GM12878 (cell line): ENCODE data around the gene CELF2. TPM values are rescaled to one million over a fixed set of nuclear protein-coding genes. Genes with fewer than 3 reads are reported as not detected.

Experiments
- ATAC-seq: fragments of 200-7000 bp; cut with Tn5 transposase; 3 replicates; pipeline ENCODE4 v1.9.1; 2020; ENCODE audit warnings: mild to moderate bottlenecking, moderate library complexity
- BruUV-seq: library from RNA; stranded (reverse); fragments of 400-500 nt; replicated peaks from 2 replicates; lab custom pipeline; 2021; lab: Mats Ljungman, UMichigan
- CTCF ChIA-PET: fragments of 300-600 bp; sonication (Branson Sonifier 250); formaldehyde crosslinking; extraction: SDS; loops from one replicate; lab custom pipeline; 2021; ENCODE audit warnings: inconsistent platforms; lab: Yijun Ruan, JAX
- POLR2A ChIA-PET: fragments of 350-600 bp; formaldehyde crosslinking; extraction: SDS; loops from one replicate; lab custom pipeline; 2021; ENCODE audit warnings: inconsistent platforms; lab: Charles Lee
- RAD21 ChIA-PET: fragments of 300-600 bp; sonication (Branson Sonifier 250); formaldehyde crosslinking; loops from one replicate; lab custom pipeline; 2023; ENCODE audit warnings: antibody characterized with exemption; ENCODE audit not compliant: unreplicated experiment; lab: Charles Lee
- SMC1A ChIA-PET: fragments of 300-600 bp; sonication (Branson Sonifier 250); formaldehyde crosslinking; loops from one replicate; lab custom pipeline; 2023; ENCODE audit not compliant: unreplicated experiment, uncharacterized antibody; lab: Charles Lee
- DNase-seq: peaks from one replicate; pipeline ENCODE4 v3.0.0-alpha.2; 2011; ENCODE audit warnings: low read depth, low spot score
- FAIRE-seq: peaks from 3 replicates; lab custom pipeline; 2011; peaks lifted over from hg19 to GRCh38; lab: Jason Lieb, UNC
- H2AFZ ChIP-seq: 2 replicates; pipeline ENCODE4 v1.6.0; 2011; ENCODE audit warnings: low read depth, low read length, control low read depth; ENCODE audit not compliant: control insufficient read depth
- H3K27ac ChIP-seq: 2 replicates; pipeline ENCODE4 v1.5.1; 2011; ENCODE audit warnings: control low read depth; ENCODE audit not compliant: control insufficient read depth, insufficient read depth
- H3K27me3 ChIP-seq, 2 experiments: replicated peaks in 1 of 2; 2 replicates each; pipeline versions ENCODE4 v1.6.0 to v1.6.1; 2011; ENCODE audit warnings: low read length in 1 of 2; ENCODE audit not compliant: control insufficient read depth in 2 of 2, insufficient read depth in 2 of 2
- H3K36me3 ChIP-seq, 2 experiments: 2 replicates each; pipeline ENCODE4 v1.5.1; 2011; ENCODE audit warnings: low read length in 1 of 2; ENCODE audit not compliant: control insufficient read depth in 2 of 2, insufficient read depth in 2 of 2
- H3K4me1 ChIP-seq: 2 replicates; pipeline ENCODE4 v1.6.1; 2011; ENCODE audit warnings: mild to moderate bottlenecking, low read length, moderate library complexity, mixed read lengths; ENCODE audit not compliant: control insufficient read depth, insufficient read depth
- H3K4me2 ChIP-seq: 2 replicates; pipeline ENCODE4 v1.6.0; 2011; ENCODE audit warnings: control low read depth; ENCODE audit not compliant: control insufficient read depth, insufficient read depth
- H3K4me3 ChIP-seq: fragments of 200-600 bp; sonication (generic); 2 replicates; pipeline ENCODE4 v1.5.1; 2016
- H3K79me2 ChIP-seq: 2 replicates; pipeline ENCODE4 v1.6.0; 2011; ENCODE audit warnings: low read length; ENCODE audit not compliant: control insufficient read depth, insufficient read depth
- H3K9ac ChIP-seq: 2 replicates; pipeline ENCODE4 v1.8.0; 2011; ENCODE audit warnings: low read length, control low read depth, mixed read lengths; ENCODE audit not compliant: control insufficient read depth, insufficient read depth
- H3K9me3 ChIP-seq: replicated peaks from 3 replicates; pipeline ENCODE4 v1.5.1; 2011; ENCODE audit warnings: mild to moderate bottlenecking, low read length; ENCODE audit not compliant: control insufficient read depth, insufficient read depth
- H4K20me1 ChIP-seq: 2 replicates; pipeline ENCODE4 v1.6.0; 2011; ENCODE audit not compliant: control insufficient read depth, insufficient read depth
- ASH2L ChIP-seq: fragments of 300-600, 200-600 bp; sonication (generic); IDR thresholded peaks from 2 replicates; pipeline ENCODE4 v1.6.1; 2017; ENCODE audit warnings: low read depth, mild to moderate bottlenecking, borderline replicate concordance
- CBX5 ChIP-seq: sonication (generic); IDR thresholded peaks from 2 replicates; pipeline ENCODE4 v1.6.1; 2016; ENCODE audit warnings: low read depth, moderate library complexity, mild to moderate bottlenecking, inconsistent platforms
- EGR1 ChIP-seq, 2 experiments: IDR thresholded peaks; 1 replicate in 1 of 2; 2 replicates in 1 of 2; pipeline ENCODE4 v1.6.1; 2011 to 2012; ENCODE audit warnings: low read depth in 2 of 2, low read length in 2 of 2, borderline replicate concordance in 1 of 2, mild to moderate bottlenecking in 1 of 2, moderate library complexity in 1 of 2
- FOS ChIP-seq: IDR thresholded peaks from 3 replicates; pipeline ENCODE4 v1.6.1; 2011; ENCODE audit warnings: borderline replicate concordance; ENCODE audit not compliant: insufficient read length; ENCODE audit errors: extremely low read depth
- HCFC1 ChIP-seq: fragments of 150-350 bp; IDR thresholded peaks from 2 replicates; pipeline ENCODE4 v1.6.1; 2014; ENCODE audit warnings: low read length
- JUNB ChIP-seq: IDR thresholded peaks from 2 replicates; pipeline ENCODE4 v1.6.1; 2016; ENCODE audit warnings: antibody characterized with exemption, mild to moderate bottlenecking
- MTA3 ChIP-seq: IDR thresholded peaks from 2 replicates; pipeline ENCODE4 v1.6.1; 2012; ENCODE audit warnings: low read length, inconsistent platforms, borderline replicate concordance
- NRF1 ChIP-seq: conservative IDR thresholded peaks from 2 replicates; pipeline ENCODE4 v1.6.1; 2011; ENCODE audit warnings: mild to moderate bottlenecking, low read depth, low read length, improper control_type of control experiment
- SREBF2 ChIP-seq: IDR thresholded peaks from 2 replicates; pipeline ENCODE4 v1.6.1; 2012; ENCODE audit warnings: mild to moderate bottlenecking, low read length
- SUZ12 ChIP-seq: fragments of 200-600 bp; sonication (generic); IDR thresholded peaks from one replicate; pipeline ENCODE4 v1.6.1; 2018; ENCODE audit warnings: antibody characterized with exemption, mild to moderate bottlenecking; ENCODE audit not compliant: unreplicated experiment
- in situ Hi-C: fragments of 300-500 bp; cut with MboI; formaldehyde crosslinking; loops from 9 replicates; pipeline ENCODE4 v1.14.3; 2018; ENCODE audit warnings: mixed read lengths
- intact Hi-C: fragments of 100-400 bp; cut with micrococcal nuclease; formaldehyde crosslinking; loops from one replicate; pipeline ENCODE4 v1.14.2; 2022; ENCODE audit not compliant: unreplicated experiment
- polyA plus RNA-seq, 11 experiments: library from polyadenylated mRNA; depleted of rRNA in 4 of 11; unstranded in 6 of 11; stranded (reverse) in 5 of 11; fragments of >200 nt; fragmentation: Nextera tagmentation in 4 of 11; fragmentation: Illumina TruSeq in 1 of 11; extraction: Ambion mirVana in 4 of 11; extraction: Trizol in 1 of 11; gene quantifications; 1 replicate in 1 of 11; 2 replicates in 10 of 11; pipeline versions ENCODE4 v1.2.1 to v1.2.3, GENCODE V29; 2011 to 2016; ENCODE audit warnings: inconsistent platforms in 2 of 11, missing spikeins in 2 of 11, low read depth in 1 of 11
- total RNA-seq, 4 experiments: library from RNA; depleted of rRNA in 3 of 4; stranded (reverse); fragments of >200 nt in 3 of 4; fragmentation: Illumina TruSeq in 1 of 4; extraction: Trizol in 1 of 4; gene quantifications; 2 replicates each; pipeline versions ENCODE4 v1.2.1 to v1.2.3, GENCODE V29; 2013 to 2021
- TF ChIP-seq, protein P1 (sequence below): fragments of 450-650 bp; IDR thresholded peaks from 2 replicates; pipeline ENCODE4 v1.6.1; 2017; ENCODE audit warnings: antibody characterized with exemption, mild to moderate bottlenecking, moderate library complexity
- TF ChIP-seq, protein P2 (sequence below): IDR thresholded peaks from 2 replicates; pipeline ENCODE4 v1.6.1; 2012; ENCODE audit warnings: low read depth, low read length, improper control_type of control experiment

The CELF2 gene
- total and polyA plus RNA-seq, 10 of the 15 experiments (the other 5 are each of a cell fraction or from before 2014, with no cell fraction given) = 20.8 to 129 (median 86.3) TPM

DNA sequence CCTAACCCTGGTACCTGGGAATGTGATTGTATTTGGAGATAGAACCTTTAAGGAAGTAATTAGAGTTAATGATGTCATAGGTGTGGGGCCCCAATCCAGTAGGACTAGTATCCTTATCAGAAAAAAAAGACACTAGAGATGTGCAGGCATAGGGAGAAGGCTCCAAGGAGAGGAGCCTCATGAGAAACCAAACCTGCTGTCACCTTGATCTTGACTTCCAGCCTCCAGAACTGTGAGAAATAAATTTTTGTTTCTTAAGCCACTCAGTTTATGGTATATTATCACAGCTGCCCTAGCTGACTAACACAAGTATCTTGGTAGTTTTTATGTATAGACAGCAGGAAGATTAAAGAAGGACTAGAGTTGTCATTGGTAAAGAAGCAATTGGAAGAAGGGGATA lies 23.9 kb upstream of the CELF2 start:
- Histone ChIP-seq H3K36me3 (no peaks in the 10 kb centered on the region), H2AFZ (no peak overlapping the region), H3K4me2 (no peak overlapping the region), H3K27ac (no peak overlapping the region), H3K4me1 (no peaks in the 10 kb centered on the region), H4K20me1 (no peaks in the 10 kb centered on the region), H3K79me2 (no peaks in the 10 kb centered on the region), H3K27me3 (no peaks in the 10 kb centered on the region), H3K9me3 (no peaks in the 10 kb centered on the region; the same call in 2 of the 3 replicates), H3K9ac (no peak overlapping the region), H3K4me3 (no peak overlapping the region)
- ChIA-PET CTCF (no interaction called here), POLR2A (no interaction called here), SMC1A (interaction anchor here (1.6 kb wide), 1 partner anchor 10 kb away, joined by 3 read pairs; no protein-coding TSS in a partner anchor), RAD21 (no interaction called here)
- intact Hi-C loops (no loop called here), in situ Hi-C loops (no loop called here)
- no peak for ATAC-seq
- no peak for DNase-seq
- no peak for FAIRE-seq
- TF ChIP-seq FOS (no peak), JUNB (no peak), MTA3 (no peak), ASH2L (no peak), EGR1 (IDR thresholded peaks at IDR 0.05; ENCODE audit: borderline replicate concordance in 1 of 2, low read depth in 2 of 2, low read length in 2 of 2) (no peak), SUZ12 (no peak), CBX5 (no peak), SREBF2 (no peak), NRF1 (no peak), HCFC1 (no peak)
- TF ChIP-seq, protein P1, sequence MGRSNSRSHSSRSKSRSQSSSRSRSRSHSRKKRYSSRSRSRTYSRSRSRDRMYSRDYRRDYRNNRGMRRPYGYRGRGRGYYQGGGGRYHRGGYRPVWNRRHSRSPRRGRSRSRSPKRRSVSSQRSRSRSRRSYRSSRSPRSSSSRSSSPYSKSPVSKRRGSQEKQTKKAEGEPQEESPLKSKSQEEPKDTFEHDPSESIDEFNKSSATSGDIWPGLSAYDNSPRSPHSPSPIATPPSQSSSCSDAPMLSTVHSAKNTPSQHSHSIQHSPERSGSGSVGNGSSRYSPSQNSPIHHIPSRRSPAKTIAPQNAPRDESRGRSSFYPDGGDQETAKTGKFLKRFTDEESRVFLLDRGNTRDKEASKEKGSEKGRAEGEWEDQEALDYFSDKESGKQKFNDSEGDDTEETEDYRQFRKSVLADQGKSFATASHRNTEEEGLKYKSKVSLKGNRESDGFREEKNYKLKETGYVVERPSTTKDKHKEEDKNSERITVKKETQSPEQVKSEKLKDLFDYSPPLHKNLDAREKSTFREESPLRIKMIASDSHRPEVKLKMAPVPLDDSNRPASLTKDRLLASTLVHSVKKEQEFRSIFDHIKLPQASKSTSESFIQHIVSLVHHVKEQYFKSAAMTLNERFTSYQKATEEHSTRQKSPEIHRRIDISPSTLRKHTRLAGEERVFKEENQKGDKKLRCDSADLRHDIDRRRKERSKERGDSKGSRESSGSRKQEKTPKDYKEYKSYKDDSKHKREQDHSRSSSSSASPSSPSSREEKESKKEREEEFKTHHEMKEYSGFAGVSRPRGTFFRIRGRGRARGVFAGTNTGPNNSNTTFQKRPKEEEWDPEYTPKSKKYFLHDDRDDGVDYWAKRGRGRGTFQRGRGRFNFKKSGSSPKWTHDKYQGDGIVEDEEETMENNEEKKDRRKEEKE = no peak
- TF ChIP-seq, protein P2, sequence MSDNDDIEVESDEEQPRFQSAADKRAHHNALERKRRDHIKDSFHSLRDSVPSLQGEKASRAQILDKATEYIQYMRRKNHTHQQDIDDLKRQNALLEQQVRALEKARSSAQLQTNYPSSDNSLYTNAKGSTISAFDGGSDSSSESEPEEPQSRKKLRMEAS = no peak
- BruUV-seq = no TSS peak
